IMR-90 (cell line): ENCODE results near the gene HOTAIR. TPM values are rescaled to one million over a fixed set of nuclear protein-coding genes. Genes with fewer than 3 reads are reported as not detected.

Experiments
- ATAC-seq: fragments of 200-7000 bp; cut with Tn5 transposase; 2 replicates; pipeline ENCODE4 v1.9.1; 2020; ENCODE audit warnings: low read depth, mild to moderate bottlenecking, moderate library complexity
- BruUV-seq: library from RNA; stranded (reverse); fragments of 400-500 nt; replicated peaks from 2 replicates; lab custom pipeline; 2021; lab: Mats Ljungman, UMichigan
- CTCF ChIA-PET: fragments of 300-600 bp; formaldehyde crosslinking; extraction: SDS; loops from one replicate; lab custom pipeline; 2021; ENCODE audit warnings: antibody characterized with exemption; lab: Yijun Ruan, JAX
- POLR2A ChIA-PET: fragments of 300-600 bp; sonication (Branson Sonifier 250); formaldehyde crosslinking; loops from one replicate; lab custom pipeline; 2022; ENCODE audit warnings: antibody characterized with exemption; ENCODE audit not compliant: unreplicated experiment; lab: Charles Lee
- DNase-seq: peaks from one replicate; pipeline ENCODE4 v3.0.0; 2013
- H2AFZ ChIP-seq: replicated peaks from 2 replicates; pipeline ENCODE3; 2013; ENCODE audit warnings: low read length, mild to moderate bottlenecking; ENCODE audit not compliant: poor library complexity
- H2AK5ac ChIP-seq: 2 replicates; pipeline ENCODE4 v1.6.1; 2013; ENCODE audit warnings: low read depth, low read length, inconsistent platforms
- H2AK9ac ChIP-seq: replicated peaks from 2 replicates; pipeline ENCODE3; 2013; ENCODE audit warnings: mild to moderate bottlenecking, low read depth, low read length, moderate library complexity; ENCODE audit not compliant: poor library complexity
- H2BK120ac ChIP-seq: 2 replicates; pipeline ENCODE4 v1.6.1; 2013; ENCODE audit warnings: low read depth, low read length, inconsistent platforms
- H2BK15ac ChIP-seq: 3 replicates; pipeline ENCODE4 v1.6.1; 2013; ENCODE audit warnings: low read depth, low read length, inconsistent platforms
- H2BK20ac ChIP-seq: 2 replicates; pipeline ENCODE4 v1.6.1; 2013; ENCODE audit warnings: low read depth, mild to moderate bottlenecking, inconsistent platforms, low read length, moderate library complexity
- H2BK5ac ChIP-seq: 2 replicates; pipeline ENCODE4 v1.6.1; 2013; ENCODE audit warnings: mild to moderate bottlenecking, low read depth, low read length, inconsistent platforms; ENCODE audit not compliant: poor library complexity, severe bottlenecking
- H3K14ac ChIP-seq: replicated peaks from 2 replicates; pipeline ENCODE4 v1.6.1; 2013; ENCODE audit warnings: low read depth, low read length, inconsistent platforms
- H3K18ac ChIP-seq: 2 replicates; pipeline ENCODE4 v1.6.1; 2013; ENCODE audit warnings: low read depth, low read length, control low read depth
- H3K23ac ChIP-seq: 2 replicates; pipeline ENCODE4 v1.6.1; 2013; ENCODE audit warnings: low read depth, low read length, inconsistent platforms
- H3K27ac ChIP-seq: 2 replicates; pipeline ENCODE4 v1.5.1; 2013; ENCODE audit warnings: mild to moderate bottlenecking, control low read depth, low read length; ENCODE audit not compliant: insufficient read depth
- H3K27me3 ChIP-seq: 2 replicates; pipeline ENCODE4 v1.6.1; 2013; ENCODE audit warnings: low read length; ENCODE audit not compliant: control insufficient read depth, insufficient read depth
- H3K36me3 ChIP-seq: 2 replicates; pipeline ENCODE4 v1.6.1; 2013; ENCODE audit warnings: low read length, mixed read lengths; ENCODE audit not compliant: control insufficient read depth, insufficient read depth
- H3K4ac ChIP-seq: 2 replicates; pipeline ENCODE4 v1.6.1; 2013; ENCODE audit warnings: low read depth, low read length, inconsistent platforms
- H3K4me1 ChIP-seq: 2 replicates; pipeline ENCODE4 v1.6.1; 2013; ENCODE audit warnings: low read length, mixed read lengths; ENCODE audit not compliant: control insufficient read depth, insufficient read depth
- H3K4me2 ChIP-seq: 2 replicates; pipeline ENCODE4 v1.6.1; 2013; ENCODE audit warnings: low read depth, mild to moderate bottlenecking, control low read depth, low read length, moderate library complexity
- H3K4me3 ChIP-seq: 2 replicates; pipeline ENCODE4 v1.5.1; 2013; ENCODE audit warnings: low read depth, mild to moderate bottlenecking, control low read depth, low read length, moderate library complexity; ENCODE audit not compliant: insufficient read depth
- H3K56ac ChIP-seq: 2 replicates; pipeline ENCODE4 v1.6.1; 2013; ENCODE audit warnings: low read length, inconsistent platforms; ENCODE audit not compliant: insufficient read depth; ENCODE audit errors: extremely low read depth
- H3K79me1 ChIP-seq, 2 experiments: 2 replicates each; pipeline ENCODE4 v1.6.1; 2013; ENCODE audit warnings: low read length in 2 of 2, inconsistent platforms in 1 of 2, low read depth in 1 of 2
- H3K9ac ChIP-seq: 2 replicates; pipeline ENCODE4 v1.6.1; 2013; ENCODE audit warnings: low read depth, low read length, control low read depth
- H3K9me1 ChIP-seq: 2 replicates; pipeline ENCODE4 v1.6.1; 2013; ENCODE audit warnings: low read length, inconsistent platforms; ENCODE audit not compliant: insufficient read depth
- H3K9me3 ChIP-seq: 2 replicates; pipeline ENCODE4 v1.6.1; 2013; ENCODE audit warnings: low read length; ENCODE audit not compliant: control insufficient read depth, insufficient read depth
- H4K20me1 ChIP-seq: 2 replicates; pipeline ENCODE4 v1.6.1; 2013; ENCODE audit warnings: low read length, inconsistent platforms; ENCODE audit not compliant: insufficient read depth
- H4K5ac ChIP-seq: 2 replicates; pipeline ENCODE4 v1.6.1; 2013; ENCODE audit warnings: mild to moderate bottlenecking, low read depth, low read length, control low read depth
- H4K8ac ChIP-seq, 2 experiments: 2 replicates each; pipeline ENCODE4 v1.6.1; 2013; ENCODE audit warnings: low read depth in 2 of 2, low read length in 2 of 2, control low read depth in 1 of 2, inconsistent platforms in 1 of 2
- H4K91ac ChIP-seq: 2 replicates; pipeline ENCODE4 v1.6.1; 2013; ENCODE audit warnings: low read depth, low read length, inconsistent platforms; ENCODE audit not compliant: insufficient read depth
- RAD21 ChIP-seq: IDR thresholded peaks from 2 replicates; pipeline ENCODE4 v1.6.1; 2012; ENCODE audit warnings: low read length, improper control_type of control experiment
- RCOR1 ChIP-seq: IDR thresholded peaks from 2 replicates; pipeline ENCODE4 v1.6.1; 2012; ENCODE audit warnings: mild to moderate bottlenecking, low read length, improper control_type of control experiment; ENCODE audit not compliant: insufficient replicate concordance
- WGBS, 2 experiments: methylation state at CpG; one replicate each; pipeline versions ENCODE4 v1.1.5 to v1.1.7; 2013; ENCODE audit warnings: missing lambda C conversion rate in 2 of 2; ENCODE audit not compliant: insufficient read length in 1 of 2; ENCODE audit errors: extremely low coverage in 2 of 2; 5-methylcytosine and 5-hydroxymethylcytosine counted together
- dilution Hi-C: fragments of 300-500 bp; cut with HindIII; formaldehyde crosslinking; loops from one replicate; pipeline ENCODE4 v1.14.3; 2018; ENCODE audit warnings: low sequenced_read_pairs; ENCODE audit not compliant: unreplicated experiment
- in situ Hi-C: fragments of 300-500 bp; cut with MboI; formaldehyde crosslinking; loops from 3 replicates; pipeline ENCODE4 v1.14.3; 2019; ENCODE audit warnings: low sequenced_read_pairs, inconsistent platforms, mixed read lengths
- intact Hi-C: fragments of 100-400 bp; cut with micrococcal nuclease; formaldehyde crosslinking; loops from 2 replicates; pipeline ENCODE4 v1.10.0; 2022
- polyA plus RNA-seq, 3 experiments: library from polyadenylated mRNA; depleted of rRNA; stranded (reverse); fragments of >200 nt; gene quantifications; 2 replicates each; pipeline ENCODE4 v1.2.3, GENCODE V29; 2012; ENCODE audit warnings: low replicate concordance in 1 of 3
- total RNA-seq: library from RNA; depleted of rRNA; stranded (reverse); fragments of >200 nt; gene quantifications from 2 replicates; pipeline ENCODE4 v1.2.3, GENCODE V29; 2012
- TF ChIP-seq, protein P1 (sequence below): fragments of 150-350 bp; IDR thresholded peaks from 2 replicates; pipeline ENCODE4 v1.6.1; 2016; ENCODE audit warnings: low read depth, mild to moderate bottlenecking, low read length, moderate library complexity, borderline replicate concordance

Gene HOTAIR
- total and polyA plus RNA-seq, 2 of the 4 experiments (the other 2 are of a cell fraction) = not detected

DNA sequence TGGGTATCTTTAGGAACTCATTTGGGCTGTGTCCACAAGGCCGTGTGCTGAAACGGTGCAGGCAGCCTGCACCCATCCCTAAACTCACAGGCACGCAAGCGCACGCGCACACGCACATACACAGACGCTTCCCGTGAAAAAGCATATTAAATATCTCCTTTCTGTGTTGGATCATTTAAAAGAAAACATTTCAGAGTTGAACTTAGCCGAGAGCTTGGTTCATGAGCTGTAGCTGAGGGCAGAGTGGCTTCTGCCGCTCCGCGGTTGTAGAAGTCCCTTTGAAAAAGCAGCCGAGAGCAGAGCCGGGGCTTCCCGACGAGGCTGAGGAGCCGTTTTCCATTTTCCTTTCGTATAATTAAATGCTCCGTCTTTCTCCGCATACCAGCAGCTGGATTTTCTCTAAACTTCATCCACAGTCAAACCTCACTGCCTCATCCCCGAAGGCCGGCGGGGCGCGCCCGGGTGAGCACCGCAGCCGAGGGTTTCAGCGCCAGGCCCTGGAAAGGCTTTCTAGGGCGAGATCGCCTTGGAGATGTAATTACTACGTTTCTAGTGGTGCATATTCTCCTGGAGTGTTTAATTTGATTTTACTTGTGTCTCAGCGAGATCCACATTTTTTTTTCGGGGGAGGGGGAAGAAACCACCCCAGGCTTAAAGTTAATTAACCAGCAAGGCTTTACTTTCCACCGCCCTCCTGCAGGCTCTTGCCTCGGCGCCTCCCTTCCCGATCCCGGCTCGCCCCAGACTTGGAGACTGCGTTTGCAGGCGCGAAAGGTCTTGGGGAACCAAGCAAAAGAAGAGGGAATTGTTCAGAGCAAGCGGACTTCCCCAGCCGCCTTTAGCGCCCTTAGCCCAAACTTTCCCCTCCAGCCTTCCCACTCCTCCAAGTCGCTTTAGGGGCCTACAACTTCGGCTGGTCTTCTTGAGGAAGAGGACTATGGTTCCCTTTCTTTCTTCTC lies 39.1 kb downstream of the HOTAIR start (continued):
- TF ChIP-seq, protein P1, sequence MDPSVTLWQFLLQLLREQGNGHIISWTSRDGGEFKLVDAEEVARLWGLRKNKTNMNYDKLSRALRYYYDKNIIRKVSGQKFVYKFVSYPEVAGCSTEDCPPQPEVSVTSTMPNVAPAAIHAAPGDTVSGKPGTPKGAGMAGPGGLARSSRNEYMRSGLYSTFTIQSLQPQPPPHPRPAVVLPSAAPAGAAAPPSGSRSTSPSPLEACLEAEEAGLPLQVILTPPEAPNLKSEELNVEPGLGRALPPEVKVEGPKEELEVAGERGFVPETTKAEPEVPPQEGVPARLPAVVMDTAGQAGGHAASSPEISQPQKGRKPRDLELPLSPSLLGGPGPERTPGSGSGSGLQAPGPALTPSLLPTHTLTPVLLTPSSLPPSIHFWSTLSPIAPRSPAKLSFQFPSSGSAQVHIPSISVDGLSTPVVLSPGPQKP = no peak

DNA sequence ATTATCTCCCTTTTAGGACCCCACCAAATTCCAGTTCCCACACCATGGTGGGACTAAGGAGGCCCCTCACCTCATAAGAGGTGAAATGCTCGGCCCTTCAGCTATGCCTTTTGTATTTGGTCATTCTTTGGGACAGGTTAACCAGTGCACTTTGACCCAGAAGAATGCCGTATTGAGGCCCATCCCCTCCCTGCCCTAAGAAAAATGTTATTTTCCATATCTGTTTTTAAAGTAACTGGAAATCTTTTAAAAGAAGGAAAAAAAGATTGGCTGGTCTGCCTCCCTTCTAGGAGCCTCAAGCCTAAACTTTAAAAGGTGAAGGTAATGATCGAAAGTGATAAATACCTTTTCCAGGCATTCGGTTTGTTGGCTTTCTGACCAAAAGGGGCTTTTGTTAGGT lies 41.8 kb downstream of the HOTAIR start:
- Histone ChIP-seq H3K14ac (no peak overlapping the region), H2AK5ac (no peak overlapping the region), H4K20me1 (no peaks in the 10 kb centered on the region), H2AFZ (no peak overlapping the region), H3K27ac (no peak overlapping the region), H3K23ac (no peak overlapping the region), H3K56ac (no peak overlapping the region), H3K18ac (no peak overlapping the region), H2BK20ac (no peak overlapping the region), H3K79me1 (no peaks in the 10 kb centered on the region), H3K4ac (no peak overlapping the region), H3K4me2 (no peak overlapping the region), H2AK9ac (no peak overlapping the region), H4K91ac (no peak overlapping the region), H2BK120ac (no peak overlapping the region), H2BK5ac (no peak overlapping the region), H3K27me3 (peaks cover 88% of the 10 kb centered on the region), H4K8ac (no peak overlapping the region), H3K4me1 (no peaks in the 10 kb centered on the region), H3K4me3 (no peak overlapping the region), H3K9me3 (peaks cover 7% of the 10 kb centered on the region), H3K9me1 (no peaks in the 10 kb centered on the region), H3K9ac (no peak overlapping the region), H3K36me3 (no peaks in the 10 kb centered on the region), H2BK15ac (no peak overlapping the region), H4K5ac (no peak overlapping the region)
- whole genome bisulfite sequencing, 2 experiments = no CpG with 5 or more reads among the region's 4 CpGs
- intact Hi-C loops (no loop called here), in situ Hi-C loops (no loop called here), dilution Hi-C loops (no loop called here)
- ATAC-seq = no peak
- ChIA-PET CTCF (no interaction called here), POLR2A (no interaction called here)
- DNase-seq = no peak
- TF ChIP-seq, protein P1 = no peak
- TF ChIP-seq RAD21 (no peak), RCOR1 (no peak)
- BruUV-seq = no TSS peak
